HEK293 (cell line): ENCODE results near the gene BIRC7.
A peak's percentile ranks its signal among the peaks of the same experiment; 100 is the strongest.

Experiments
- CTCF ChIA-PET: fragments of 350-600 bp; formaldehyde crosslinking; extraction: SDS; loops from one replicate; lab custom pipeline; 2021; ENCODE audit warnings: antibody characterized with exemption; lab: Yijun Ruan, JAX
- POLR2A ChIA-PET: fragments of 300-600 bp; formaldehyde crosslinking; extraction: SDS; loops from one replicate; lab custom pipeline; 2020; ENCODE audit warnings: antibody characterized with exemption, inconsistent platforms; lab: Yijun Ruan, JAX
- H3K27ac ChIP-seq: fragments of 200-500 bp; sonication (Bioruptor generic); 2 replicates; pipeline ENCODE4 v1.5.1; 2014; ENCODE audit warnings: low read depth, low read length, control low read depth, inconsistent platforms; ENCODE audit errors: extremely low read depth
- H3K36me3 ChIP-seq, 2 experiments: fragments of 200-500 bp in 1 of 2; sonication (Bioruptor generic) in 1 of 2; 1 replicate in 1 of 2; 2 replicates in 1 of 2; pipeline ENCODE4 v1.5.1; 2014 to 2017; ENCODE audit warnings: inconsistent platforms in 2 of 2, low read length in 2 of 2; ENCODE audit not compliant: control insufficient read depth in 2 of 2, insufficient read depth in 1 of 2
- H3K4me1 ChIP-seq: fragments of 200-500 bp; sonication (Bioruptor generic); 2 replicates; pipeline ENCODE4 v1.5.1; 2014; ENCODE audit warnings: mild to moderate bottlenecking, low read length, inconsistent platforms; ENCODE audit not compliant: control insufficient read depth, insufficient read depth
- H3K4me3 ChIP-seq: 2 replicates; pipeline ENCODE4 v1.5.1; 2011; ENCODE audit warnings: low read depth, mild to moderate bottlenecking, control low read depth, low read length, moderate library complexity
- H3K9me3 ChIP-seq: fragments of 200-500 bp; sonication (Bioruptor generic); 2 replicates; pipeline ENCODE4 v1.5.1; 2014; ENCODE audit warnings: low read depth, low read length, inconsistent platforms; ENCODE audit not compliant: control insufficient read depth, insufficient read depth
- HOXD13 ChIP-seq: sonication (generic); formaldehyde crosslinking; IDR thresholded peaks from 2 replicates; pipeline ENCODE4 v1.8.0; 2022; ENCODE audit warnings: missing genetic modification reagents, borderline replicate concordance
- KLF17 ChIP-seq: fragments of 450-650 bp; formaldehyde crosslinking; IDR thresholded peaks from 2 replicates; pipeline ENCODE4 v1.5.1; 2016; ENCODE audit warnings: missing biosample characterization, missing genetic modification characterization
- SP7 ChIP-seq: fragments of 450-650 bp; formaldehyde crosslinking; IDR thresholded peaks from 2 replicates; pipeline ENCODE4 v1.5.1; 2016; ENCODE audit warnings: missing biosample characterization, missing genetic modification characterization
- ZBTB21 ChIP-seq: fragments of 450-650 bp; formaldehyde crosslinking; IDR thresholded peaks from 2 replicates; pipeline ENCODE4 v1.5.1; 2017; ENCODE audit warnings: missing biosample characterization, missing genetic modification characterization
- ZNF146 ChIP-seq: fragments of 450-650 bp; formaldehyde crosslinking; IDR thresholded peaks from 2 replicates; pipeline ENCODE4 v1.5.1; 2016; ENCODE audit warnings: missing biosample characterization, missing genetic modification characterization
- ZNF280D ChIP-seq: fragments of 450-650 bp; formaldehyde crosslinking; IDR thresholded peaks from 2 replicates; pipeline ENCODE4 v1.5.1; 2016; ENCODE audit warnings: missing biosample characterization, missing genetic modification characterization
- ZNF366 ChIP-seq: fragments of 450-650 bp; formaldehyde crosslinking; conservative IDR thresholded peaks from 2 replicates; pipeline ENCODE4 v1.5.1; 2016; ENCODE audit warnings: missing biosample characterization, missing genetic modification characterization
- ZNF37A ChIP-seq: fragments of 450-650 bp; IDR thresholded peaks from 2 replicates; pipeline ENCODE4 v1.5.1; 2018; ENCODE audit warnings: missing biosample characterization, missing genetic modification characterization
- ZNF449 ChIP-seq: fragments of 450-650 bp; formaldehyde crosslinking; IDR thresholded peaks from 2 replicates; pipeline ENCODE4 v1.5.1; 2017; ENCODE audit warnings: missing biosample characterization, mild to moderate bottlenecking, missing genetic modification characterization, moderate library complexity
- ZNF48 ChIP-seq: fragments of 450-650 bp; formaldehyde crosslinking; IDR thresholded peaks from 2 replicates; pipeline ENCODE4 v1.5.1; 2016; ENCODE audit warnings: missing biosample characterization, missing genetic modification characterization
- ZNF518A ChIP-seq: fragments of 450-650 bp; formaldehyde crosslinking; conservative IDR thresholded peaks from 2 replicates; pipeline ENCODE4 v1.5.1; 2016; ENCODE audit warnings: low read depth, missing biosample characterization, missing genetic modification characterization
- ZNF549 ChIP-seq: fragments of 450-650 bp; IDR thresholded peaks from 2 replicates; pipeline ENCODE4 v1.5.1; 2018; ENCODE audit warnings: missing biosample characterization, missing genetic modification characterization, mild to moderate bottlenecking, inconsistent platforms, moderate library complexity
- ZNF561 ChIP-seq: fragments of 450-650 bp; IDR thresholded peaks from 2 replicates; pipeline ENCODE4 v1.5.1; 2018; ENCODE audit warnings: missing biosample characterization, missing genetic modification characterization, borderline replicate concordance
- ZNF610 ChIP-seq: fragments of 450-650 bp; formaldehyde crosslinking; IDR thresholded peaks from 2 replicates; pipeline ENCODE4 v1.5.1; 2016; ENCODE audit warnings: missing biosample characterization, missing genetic modification characterization, borderline replicate concordance
- ZNF629 ChIP-seq: fragments of 450-650 bp; formaldehyde crosslinking; IDR thresholded peaks from 2 replicates; pipeline ENCODE4 v1.5.1; 2017; ENCODE audit warnings: missing biosample characterization, missing genetic modification characterization
- ZNF639 ChIP-seq: fragments of 450-650 bp; formaldehyde crosslinking; IDR thresholded peaks from 2 replicates; pipeline ENCODE4 v1.5.1; 2016; ENCODE audit warnings: missing biosample characterization, missing genetic modification characterization
- ZNF654 ChIP-seq: fragments of 450-650 bp; formaldehyde crosslinking; IDR thresholded peaks from 2 replicates; pipeline ENCODE4 v1.5.1; 2016; ENCODE audit warnings: low read depth, missing biosample characterization, missing genetic modification characterization

BIRC7 gene

GRCh38 chr20:63210011-63210605, 25.6 kb upstream of the BIRC7 start:
- Histone ChIP-seq H3K36me3 (peaks cover 13 to 97% of the 10 kb centered on the region in 2 experiments), H3K4me1 (no peaks in the 10 kb centered on the region; the same call in 1 of the 2 replicates), H3K9me3 (no peaks in the 10 kb centered on the region), H3K4me3 (no peak overlapping the region), H3K27ac (no peak overlapping the region)
- POLR2A ChIA-PET = interaction anchor here (1.0 kb wide), 1 partner anchor 11 kb away, joined by 3 read pairs; no protein-coding TSS in a partner anchor
- TF ChIP-seq ZNF518A (no peak), ZNF37A (tag by site-specific recombination) (no peak), ZNF146 (peak; percentile 49; the same call in 1 of the 2 replicates), HOXD13 (CRISPR knock-in tag) (no peak)
- CTCF ChIA-PET = interaction anchor here (1.0 to 1.8 kb wide), 3 partner anchors 14 to 100 kb away, joined by 4 to 9 read pairs (median 5); no protein-coding TSS in a partner anchor

GRCh38 chr20:63212393-63212730, 23.3 kb upstream of the BIRC7 start:
- no peaks in the 10 kb centered on the region; the same call in 1 of the 2 replicates for H3K4me1 ChIP-seq
- no peak for TF ChIP-seq ZNF629 (tag by site-specific recombination)
- CTCF ChIA-PET = interaction anchor here (0.7 to 2.1 kb wide), 4 partner anchors 11 to 33 kb away, joined by 3 to 13 read pairs (median 6); no protein-coding TSS in a partner anchor
- H3K36me3 ChIP-seq = peaks cover 13 to 77% of the 10 kb centered on the region in 2 experiments
- POLR2A ChIA-PET = interaction anchor here (0.8 kb wide), 1 partner anchor 58 kb away, joined by 3 read pairs; no protein-coding TSS in a partner anchor
- no peak overlapping the region for H3K27ac ChIP-seq
- H3K4me3 ChIP-seq = no peak overlapping the region
- H3K9me3 ChIP-seq = no peaks in the 10 kb centered on the region

- no peaks in the 10 kb centered on the region; the same call in 1 of the 2 replicates for H3K4me1 ChIP-seq
- POLR2A ChIA-PET = interaction anchor here (0.8 kb wide), 1 partner anchor 58 kb away, joined by 3 read pairs; no protein-coding TSS in a partner anchor
- CTCF ChIA-PET = interaction anchor here (1.1 to 2.1 kb wide), 3 partner anchors 11 to 32 kb away, joined by 4 to 13 read pairs (median 8); no protein-coding TSS in a partner anchor
- peaks cover 13 to 72% of the 10 kb centered on the region in 2 experiments for H3K36me3 ChIP-seq
- H3K27ac ChIP-seq = no peak overlapping the region
- H3K4me3 ChIP-seq = no peak overlapping the region
- no peaks in the 10 kb centered on the region for H3K9me3 ChIP-seq
- TF ChIP-seq ZNF48 (tag by site-specific recombination) = no peak
- 0 out of 2 replicates have a peak, but pooled peaks have one; percentile 22 for TF ChIP-seq ZNF639 (tag by site-specific recombination)
- 0 out of 2 replicates have a peak, but pooled peaks have one; percentile 31 for TF ChIP-seq SP7 (tag by site-specific recombination)
- TF ChIP-seq ZNF561 = no peak
- TF ChIP-seq ZNF610 = no peak
- no peak for TF ChIP-seq ZBTB21 (tag by site-specific recombination)
- TF ChIP-seq ZNF146 = no peak
- TF ChIP-seq ZNF449 (tag by site-specific recombination) = no peak
- no peak for TF ChIP-seq ZNF280D (tag by site-specific recombination)
- TF ChIP-seq ZNF549 = no peak
- TF ChIP-seq ZNF366 (tag by site-specific recombination) = 0 out of 2 replicates have a peak, but pooled peaks have one; percentile 21
- 0 out of 2 replicates have a peak, but pooled peaks have one; percentile 20 for TF ChIP-seq KLF17 (tag by site-specific recombination)
- TF ChIP-seq ZNF654 (tag by site-specific recombination) = no peak
These were observed 22.9 kb upstream of the BIRC7 start for GRCh38 chr20:63212792-63213191.
